Hematopoietic multipotent progenitor cell treated with erythropoietin and hydrocortisone succinate and interleukin-3 and kit ligand, for 4 days (in vitro differentiated cells): ENCODE measurements around the gene CLCN2.

Source experiments
- DNase-seq: peaks from one replicate; pipeline ENCODE4 v3.0.0-alpha.2; 2015

CLCN2 gene

DNA sequence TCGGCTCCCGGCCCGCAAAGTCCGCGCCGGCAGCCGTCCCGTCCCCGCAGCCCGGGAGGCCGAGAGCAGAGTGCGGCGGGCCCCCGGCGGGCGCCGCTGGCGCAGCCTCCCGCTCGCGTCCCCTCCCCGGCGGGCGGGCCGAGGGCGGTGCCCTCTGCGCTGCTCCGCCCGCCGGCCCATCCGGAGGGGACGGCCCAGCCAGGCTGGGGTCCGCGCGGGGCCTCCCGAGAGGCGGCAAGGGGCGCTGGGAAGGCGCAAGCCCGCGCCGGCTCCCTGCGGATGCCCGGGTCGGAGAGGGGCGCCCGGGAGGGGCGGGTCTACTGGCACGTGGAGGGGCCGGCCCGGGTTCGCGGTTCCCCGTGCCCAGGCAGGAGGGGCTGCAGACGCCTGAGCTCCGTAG is at the start of gene CLCN2, which contains the start of gene POLR2H:
CLCN2 (minus strand) TSS at position 74 of the 400 bp plus-strand sequence. CDS start 126 bp downstream, outside the sequence.
POLR2H (plus strand) TSS at position 179 of the 400 bp plus-strand sequence. CDS start 1,783 bp downstream, outside the sequence.
- DNase-seq = peak; percentile 76

DNA sequence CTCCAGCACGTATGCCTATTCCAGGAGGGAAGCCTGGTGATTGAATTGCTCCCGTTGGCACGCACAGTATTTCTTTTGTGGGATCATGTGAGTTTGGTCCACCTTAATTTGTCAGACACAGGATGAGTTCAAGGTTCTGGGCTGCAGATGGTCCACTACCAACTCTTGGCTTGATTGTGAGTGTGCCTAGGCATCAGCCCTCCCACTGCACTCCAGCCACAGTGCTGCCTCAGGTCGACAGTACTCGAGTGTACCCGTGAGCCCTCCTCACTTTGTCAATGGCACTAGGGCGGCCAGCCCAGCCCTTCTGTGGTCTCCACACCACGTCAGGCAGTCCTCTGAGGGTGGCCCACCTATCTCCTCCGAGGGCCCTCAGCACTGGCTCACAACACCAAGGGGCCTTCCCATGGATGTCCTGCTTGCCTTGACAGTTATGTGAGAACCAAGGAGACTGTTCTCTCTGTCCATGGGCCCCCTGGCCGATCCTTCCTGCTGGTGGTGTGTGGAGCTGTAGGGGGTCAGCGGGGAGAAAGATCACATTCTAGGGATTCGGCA is 48.6 kb upstream of the CLCN2 start:
- no peak for DNase-seq

DNA sequence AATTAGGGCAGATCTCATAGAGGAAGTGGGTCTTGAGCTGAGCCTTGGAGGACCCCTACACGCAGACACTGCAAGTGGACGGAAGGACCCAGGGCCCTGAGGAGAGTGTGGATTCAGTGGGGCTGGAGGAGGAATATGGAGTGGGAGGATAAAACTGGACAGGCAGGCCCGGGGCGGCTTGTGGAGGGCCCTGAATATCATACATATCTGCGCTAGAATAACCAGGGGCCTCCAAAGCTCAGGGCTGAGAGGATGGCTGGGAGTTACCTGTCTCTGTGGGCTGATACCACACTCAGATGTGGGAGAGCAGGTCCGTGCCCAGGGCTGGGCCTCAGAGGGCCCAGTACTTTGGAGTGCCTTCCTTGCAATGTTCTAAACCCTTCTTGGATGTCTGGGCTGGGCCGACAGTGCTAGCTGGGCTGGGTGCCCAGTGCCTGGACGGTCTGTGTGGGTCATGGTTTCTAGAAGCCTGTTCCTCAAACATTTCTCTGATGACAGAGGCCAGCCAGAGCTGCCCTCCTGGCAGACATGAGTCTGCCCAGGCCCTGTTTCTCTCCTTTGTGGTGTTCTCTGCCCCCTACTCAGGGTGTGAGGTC is 48.0 kb upstream of the CLCN2 start:
- no peak for DNase-seq

DNA sequence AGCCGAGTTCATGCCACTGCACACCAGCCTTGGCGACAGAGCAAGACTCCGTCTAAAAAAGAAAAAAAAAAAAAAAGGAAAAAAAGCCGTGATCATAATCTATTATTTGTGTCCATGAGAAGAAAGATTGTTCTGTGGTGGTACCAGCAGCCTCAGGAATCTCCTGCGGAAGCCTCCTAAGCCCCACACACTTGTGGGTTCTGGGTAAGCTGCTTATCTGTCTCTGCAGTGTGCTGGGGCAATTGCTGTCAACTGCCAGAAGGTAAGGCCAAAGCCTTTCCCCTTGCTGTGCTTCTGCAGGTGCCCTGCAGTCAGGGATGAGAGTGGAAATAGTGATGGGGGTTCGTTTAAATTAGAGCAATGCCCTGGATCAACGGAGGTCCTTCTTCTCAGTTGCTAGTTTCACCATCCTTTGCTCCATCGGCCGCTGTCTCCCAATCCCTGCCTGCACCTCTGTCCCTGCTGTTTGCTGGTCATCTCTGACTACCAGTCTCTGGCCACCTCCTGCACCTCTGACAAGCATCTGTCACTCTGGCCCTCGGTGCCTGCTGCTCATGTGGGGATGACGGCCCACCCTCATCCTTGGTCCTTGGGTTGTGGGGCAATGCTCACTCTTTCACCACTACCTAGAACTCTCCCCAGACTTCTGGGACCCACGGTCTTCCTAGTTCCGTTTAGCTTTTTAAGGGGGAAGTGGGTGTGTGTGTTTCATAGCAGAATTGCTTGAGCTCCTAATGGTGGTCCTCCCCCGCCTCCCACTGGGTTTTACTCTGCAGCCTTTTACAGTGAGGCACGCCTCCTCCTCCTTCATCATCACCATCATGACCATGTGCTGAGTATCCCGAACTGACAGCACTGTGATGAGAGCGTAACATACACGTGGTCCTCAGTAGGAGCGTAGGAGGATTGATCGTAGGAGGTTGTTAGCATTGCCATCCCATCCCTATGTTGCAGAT is 43.9 kb upstream of the CLCN2 start:
- DNase-seq = peak; percentile 81

DNA sequence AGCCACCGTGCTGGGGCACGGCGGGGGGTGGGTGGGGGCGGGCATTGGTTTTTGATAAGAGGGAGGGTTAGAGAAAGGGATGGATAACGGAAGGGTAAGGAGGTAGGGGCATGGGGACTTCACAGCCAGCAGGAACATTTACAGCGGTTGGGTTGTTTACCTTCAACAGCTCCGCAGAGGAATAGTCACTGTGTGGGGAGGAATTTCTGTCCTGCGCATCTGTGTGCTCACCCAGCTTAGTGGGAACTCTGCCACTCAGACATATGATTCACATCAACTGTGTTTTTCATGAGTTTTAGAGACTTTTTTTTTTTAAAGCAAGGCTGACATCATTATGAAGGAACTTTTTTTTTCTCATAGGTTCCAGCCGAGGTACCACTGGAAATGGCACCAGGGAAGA is 38.0 kb upstream of the CLCN2 start:
- no peak for DNase-seq

DNA sequence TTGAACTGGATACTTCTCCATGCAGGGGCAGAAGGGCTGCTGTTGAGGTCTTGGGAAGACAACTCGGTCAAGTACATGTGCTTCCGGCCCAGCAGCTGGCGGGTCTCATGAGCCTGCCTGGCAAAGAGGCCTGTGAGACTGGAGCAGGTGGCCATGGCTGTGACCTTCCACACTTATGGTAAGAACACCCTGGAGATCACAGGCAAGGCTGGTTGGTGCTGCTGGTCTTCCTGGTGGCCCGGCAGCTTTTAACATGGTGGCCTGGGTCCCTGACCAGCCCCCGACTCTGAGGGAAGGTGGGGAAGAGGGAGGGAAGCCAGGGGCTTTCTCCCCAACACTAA is 33.9 kb upstream of the CLCN2 start:
- no peak for DNase-seq

GRCh38 chr3:184391266-184391665 is 29.9 kb upstream of the CLCN2 start:
- DNase-seq = no peak

DNA sequence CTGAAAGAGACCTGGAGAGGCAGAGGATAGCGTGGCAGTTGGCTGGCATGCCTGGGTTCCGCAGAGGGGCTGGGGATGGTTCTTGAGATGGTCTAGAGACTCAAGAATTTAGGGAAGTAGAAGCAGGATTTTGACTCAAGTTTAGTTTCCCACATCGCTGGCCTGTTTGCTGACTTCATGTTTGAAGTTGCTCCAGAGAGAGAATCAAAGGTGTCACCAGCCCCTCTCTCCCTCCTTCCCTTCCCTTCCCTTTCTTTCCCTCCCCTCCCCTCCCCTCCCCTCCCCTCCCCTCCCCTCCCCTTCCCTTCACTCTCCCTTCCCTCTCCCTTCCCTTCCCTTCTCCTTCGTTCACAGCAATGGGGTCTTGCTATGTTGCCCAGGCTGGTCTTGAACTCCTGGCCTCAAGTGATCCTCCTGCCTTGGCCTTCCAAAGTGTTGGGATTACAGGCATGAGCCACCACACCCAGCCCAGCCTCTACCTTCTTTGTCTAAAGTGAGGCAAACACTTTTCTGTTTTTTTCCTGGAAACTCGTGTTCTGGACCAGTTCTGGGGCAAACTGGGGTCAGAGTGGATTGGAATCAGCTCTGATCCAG is 28.6 kb upstream of the CLCN2 start:
- no peak for DNase-seq

GRCh38 chr3:184389384-184389783 is 28.0 kb upstream of the CLCN2 start:
- no peak for DNase-seq

DNA sequence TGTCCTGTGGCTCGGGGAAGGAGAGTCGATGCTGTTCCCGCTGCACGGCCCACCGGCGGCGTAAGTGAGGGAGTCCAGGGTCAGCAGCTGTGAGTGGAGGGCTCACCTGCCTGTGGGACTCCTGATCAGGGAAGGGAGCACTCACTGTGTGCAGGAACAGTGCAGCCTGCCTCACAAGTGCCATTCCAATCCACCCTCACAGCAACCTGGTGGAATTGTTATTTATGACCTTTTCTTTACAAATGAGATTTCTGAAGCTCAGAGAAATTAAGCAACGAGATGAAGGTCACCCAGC is 27.5 kb upstream of the CLCN2 start:
- no peak for DNase-seq

DNA sequence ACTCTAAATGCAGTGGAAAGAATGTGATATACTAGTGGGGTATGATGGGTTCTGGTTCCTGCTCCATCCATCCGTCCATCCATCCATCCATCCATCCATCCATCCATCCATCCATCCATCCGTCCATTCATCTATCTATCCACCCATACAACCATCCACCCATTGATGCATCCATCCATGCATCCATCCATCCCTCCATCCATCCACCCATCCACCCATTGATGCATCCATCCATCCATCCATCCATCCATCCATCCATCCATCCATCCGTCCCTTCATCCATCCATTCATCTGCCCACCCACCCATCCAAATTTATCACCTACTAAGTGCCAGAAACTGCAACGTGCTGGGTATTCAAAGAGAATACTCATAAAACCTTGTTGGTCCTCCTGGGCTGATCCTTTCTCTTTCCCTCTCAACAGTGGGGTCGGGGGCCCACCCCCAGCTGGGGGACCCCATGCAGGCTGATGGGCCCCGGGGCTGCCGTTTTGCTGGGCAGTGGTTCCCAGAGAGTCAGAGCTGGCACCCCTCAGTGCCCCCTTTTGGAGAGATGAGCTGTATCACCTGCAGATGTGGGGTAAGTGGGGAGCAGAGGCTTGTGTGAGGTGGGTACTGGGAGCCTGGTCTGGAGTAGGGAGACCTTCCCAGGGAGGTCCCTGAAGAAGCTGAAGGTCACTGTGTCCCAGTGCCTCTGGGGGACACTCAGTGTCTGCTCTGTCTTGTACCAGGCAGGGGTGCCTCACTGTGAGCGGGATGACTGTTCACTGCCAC is 26.9 kb upstream of the CLCN2 start:
- DNase-seq = no peak

DNA sequence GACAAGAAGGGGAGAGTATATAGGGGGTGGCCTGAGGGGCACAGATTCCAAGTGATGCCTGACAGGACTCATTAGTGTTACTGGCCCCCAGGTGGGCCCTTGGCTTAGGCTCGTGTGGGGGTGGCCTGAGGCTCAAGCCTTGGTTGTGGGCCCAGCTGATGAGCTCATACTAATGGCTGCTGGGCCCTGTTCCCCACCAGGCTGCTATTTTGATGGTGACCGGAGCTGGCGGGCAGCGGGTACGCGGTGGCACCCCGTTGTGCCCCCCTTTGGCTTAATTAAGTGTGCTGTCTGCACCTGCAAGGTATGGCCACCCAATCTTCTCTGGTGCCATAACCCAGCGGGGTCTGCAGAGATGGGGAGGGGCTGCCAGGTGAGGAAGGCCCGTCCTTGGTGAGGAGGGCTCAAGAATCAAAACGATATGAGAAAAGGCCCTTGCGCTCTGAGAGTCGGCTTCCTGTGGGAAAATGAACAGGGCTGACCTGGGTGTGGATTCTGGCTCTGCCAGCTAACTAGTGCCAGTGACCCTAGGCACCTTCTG is 25.8 kb upstream of the CLCN2 start:
- DNase-seq = no peak

DNA sequence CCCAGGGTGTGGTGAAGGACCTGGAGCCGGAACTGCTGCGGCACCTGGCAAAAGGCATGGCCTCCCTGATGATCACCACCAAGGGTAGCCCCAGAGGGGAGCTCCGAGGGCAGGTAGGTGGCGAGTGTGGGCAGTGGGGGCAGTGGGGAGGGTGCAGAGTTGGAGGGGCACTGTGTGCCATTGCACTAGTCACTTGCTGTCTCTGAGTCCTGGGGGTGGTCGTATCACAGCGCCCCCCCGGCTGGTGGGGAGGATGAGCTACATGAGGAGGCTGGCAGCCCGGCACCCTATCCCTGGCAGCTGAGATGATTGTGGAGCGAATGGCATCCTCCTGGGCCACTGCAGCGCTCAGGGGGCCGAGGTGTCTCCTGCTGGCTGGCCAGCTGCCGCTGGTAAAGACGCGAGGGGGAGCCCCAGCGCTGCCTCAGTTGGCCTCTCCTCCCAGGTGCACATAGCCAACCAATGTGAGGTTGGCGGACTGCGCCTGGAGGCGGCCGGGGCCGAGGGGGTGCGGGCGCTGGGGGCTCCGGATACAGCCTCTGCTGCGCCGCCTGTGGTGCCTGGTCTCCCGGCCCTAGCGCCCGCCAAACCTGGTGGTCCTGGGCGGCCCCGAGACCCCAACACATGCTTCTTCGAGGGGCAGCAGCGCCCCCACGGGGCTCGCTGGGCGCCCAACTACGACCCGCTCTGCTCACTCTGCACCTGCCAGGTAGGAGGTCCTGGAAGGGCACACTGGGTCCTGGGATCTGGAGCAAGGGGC is 24.8 kb upstream of the CLCN2 start:
- no peak for DNase-seq

GRCh38 chr3:184384856-184385422 is 23.5 kb upstream of the CLCN2 start:
- DNase-seq = no peak

DNA sequence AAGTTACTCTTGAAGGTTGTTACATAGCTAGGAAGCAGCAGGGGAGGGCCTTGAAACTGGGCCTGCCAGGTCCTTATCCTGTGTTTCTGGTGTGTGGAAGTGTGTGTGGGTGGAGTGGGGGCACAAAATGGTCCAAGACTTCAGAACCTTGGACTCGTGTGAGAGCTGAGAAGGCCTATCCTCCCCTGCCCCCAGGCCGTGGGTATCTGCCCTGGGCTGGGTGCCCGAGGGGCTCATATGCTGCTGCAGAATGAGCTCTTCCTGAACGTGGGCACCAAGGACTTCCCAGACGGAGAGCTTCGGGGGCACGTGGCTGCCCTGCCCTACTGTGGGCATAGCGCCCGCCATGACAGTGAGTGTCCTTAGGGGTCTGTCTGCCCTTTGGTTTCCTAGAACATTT is 22.9 kb upstream of the CLCN2 start:
- DNase-seq = no peak

DNA sequence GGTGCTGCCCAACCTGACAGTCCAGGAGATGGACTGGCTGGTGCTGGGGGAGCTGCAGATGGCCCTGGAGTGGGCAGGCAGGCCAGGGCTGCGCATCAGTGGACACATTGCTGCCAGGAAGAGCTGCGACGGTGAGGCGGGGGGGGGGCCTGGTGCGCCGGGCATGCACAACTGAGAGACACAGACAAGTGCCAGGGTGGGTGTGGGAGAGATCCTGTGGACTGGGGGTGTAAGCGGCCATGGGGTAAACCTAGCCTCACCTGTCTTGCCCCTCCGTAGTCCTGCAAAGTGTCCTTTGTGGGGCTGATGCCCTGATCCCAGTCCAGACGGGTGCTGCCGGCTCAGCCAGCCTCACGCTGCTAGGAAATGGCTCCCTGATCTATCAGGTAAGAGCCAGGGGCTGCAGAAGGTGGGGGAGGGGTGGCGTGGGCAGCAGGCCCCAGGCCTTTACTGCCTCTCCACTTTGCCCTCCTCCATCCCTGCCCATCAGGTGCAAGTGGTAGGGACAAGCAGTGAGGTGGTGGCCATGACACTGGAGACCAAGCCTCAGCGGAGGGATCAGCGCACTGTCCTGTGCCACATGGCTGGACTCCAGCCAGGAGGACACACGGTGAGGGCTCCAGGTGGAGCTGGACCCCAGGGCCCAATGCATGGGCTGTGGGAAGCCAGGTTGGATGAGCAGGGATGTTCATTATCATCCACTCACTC is 21.8 kb upstream of the CLCN2 start:
- DNase-seq = no peak

DNA sequence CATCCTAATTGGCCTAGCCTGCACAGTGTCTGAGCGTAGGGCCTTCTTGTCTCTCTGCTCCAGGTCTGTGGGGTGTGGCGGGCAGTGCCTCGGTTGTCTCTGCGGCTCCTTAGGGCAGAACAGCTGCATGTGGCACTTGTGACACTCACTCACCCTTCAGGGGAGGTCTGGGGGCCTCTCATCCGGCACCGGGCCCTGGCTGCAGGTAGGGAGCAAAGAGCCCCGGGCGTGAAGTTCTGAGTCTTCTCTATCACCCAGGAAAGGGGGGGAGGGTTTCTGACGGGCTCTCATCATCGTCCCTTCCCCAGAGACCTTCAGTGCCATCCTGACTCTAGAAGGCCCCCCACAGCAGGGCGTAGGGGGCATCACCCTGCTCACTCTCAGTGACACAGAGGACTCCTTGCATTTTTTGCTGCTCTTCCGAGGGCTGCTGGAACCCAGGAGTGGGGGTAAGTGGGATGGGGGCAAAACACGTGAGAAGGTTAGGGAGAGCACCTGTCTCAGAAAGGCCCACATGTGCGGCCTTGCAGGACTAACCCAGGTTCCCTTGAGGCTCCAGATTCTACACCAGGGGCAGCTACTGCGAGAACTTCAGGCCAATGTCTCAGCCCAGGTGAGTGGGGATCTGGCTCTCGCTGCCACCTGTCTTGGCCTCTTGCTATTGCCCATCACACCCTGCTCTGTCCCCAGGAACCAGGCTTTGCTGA is 21.1 kb upstream of the CLCN2 start:
- no peak for DNase-seq

DNA sequence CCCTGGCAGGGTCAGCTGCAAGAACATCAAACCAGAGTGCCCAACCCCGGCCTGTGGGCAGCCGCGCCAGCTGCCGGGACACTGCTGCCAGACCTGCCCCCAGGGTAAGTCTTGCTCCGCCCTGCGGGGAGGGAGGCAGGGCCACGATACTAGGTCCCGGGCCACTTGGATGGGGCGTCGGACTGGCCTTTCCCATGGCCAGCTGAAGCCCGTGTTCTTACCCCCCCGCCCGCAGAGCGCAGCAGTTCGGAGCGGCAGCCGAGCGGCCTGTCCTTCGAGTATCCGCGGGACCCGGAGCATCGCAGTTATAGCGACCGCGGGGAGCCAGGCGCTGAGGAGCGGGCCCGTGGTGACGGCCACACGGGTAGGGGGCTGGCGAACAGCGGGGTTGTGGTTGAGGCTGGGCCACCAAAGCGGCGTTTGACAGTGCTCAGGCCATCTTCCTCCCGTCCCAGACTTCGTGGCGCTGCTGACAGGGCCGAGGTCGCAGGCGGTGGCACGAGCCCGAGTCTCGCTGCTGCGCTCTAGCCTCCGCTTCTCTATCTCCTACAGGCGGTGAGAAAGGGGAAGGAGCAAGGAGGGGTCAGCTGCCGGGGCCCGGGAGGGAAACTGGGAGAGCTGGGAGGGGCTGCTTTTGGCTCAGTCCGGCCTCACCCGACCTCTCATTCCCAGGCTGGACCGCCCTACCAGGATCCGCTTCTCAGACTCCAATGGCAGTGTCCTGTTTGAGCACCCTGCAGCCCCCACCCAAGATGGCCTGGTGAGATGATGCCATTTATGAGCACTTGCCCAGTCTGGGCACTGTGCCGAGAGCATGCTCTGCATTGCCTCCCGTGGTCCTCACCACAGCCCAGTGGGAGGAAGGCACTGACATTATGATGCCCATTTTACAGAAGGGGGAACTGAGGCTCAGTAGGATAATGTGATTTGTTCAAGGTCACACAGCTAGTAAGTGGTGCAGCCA is 20.1 kb upstream of the CLCN2 start:
- DNase-seq = peak; percentile 63
